OCI-LY7 (cell line): ENCODE data around the gene KCNH1. TPM values are rescaled to one million over a fixed set of nuclear protein-coding genes. Genes with fewer than 3 reads are reported as not detected.

Experiments
- BruUV-seq: library from RNA; stranded (reverse); fragments of 400-500 nt; replicated peaks from 2 replicates; lab custom pipeline; 2021; lab: Mats Ljungman, UMichigan
- CTCF ChIA-PET: fragments of 300-600 bp; sonication (Branson Sonifier 250); formaldehyde crosslinking; loops from one replicate; lab custom pipeline; 2022; ENCODE audit warnings: antibody characterized with exemption; ENCODE audit not compliant: unreplicated experiment; lab: Charles Lee
- POLR2A ChIA-PET: fragments of 300-600 bp; sonication (Branson Sonifier 250); formaldehyde crosslinking; loops from one replicate; lab custom pipeline; 2022; ENCODE audit warnings: antibody characterized with exemption; lab: Charles Lee
- DNase-seq: peaks from one replicate; pipeline ENCODE4 v3.0.0-alpha.2; 2015; ENCODE audit warnings: low spot score
- H2AFZ ChIP-seq: fragments of 200-600 bp; sonication (generic), shearing (Covaris generic); 2 replicates; pipeline ENCODE4 v1.6.1; 2014; ENCODE audit warnings: mild to moderate bottlenecking, antibody characterized with exemption, low read length, moderate library complexity
- H3K27ac ChIP-seq: fragments of 200-600 bp; sonication (generic); 2 replicates; pipeline ENCODE4 v1.5.1; 2014; ENCODE audit warnings: mixed run types, low read depth, mild to moderate bottlenecking, moderate library complexity, low read length, inconsistent platforms; ENCODE audit not compliant: poor library complexity, severe bottlenecking
- H3K36me3 ChIP-seq: fragments of 200-600 bp; sonication (generic); 2 replicates; pipeline ENCODE4 v1.6.1; 2014; ENCODE audit warnings: mild to moderate bottlenecking, antibody characterized with exemption, low read length, moderate library complexity, mixed read lengths; ENCODE audit not compliant: insufficient read depth
- H3K4me1 ChIP-seq: fragments of 200-600 bp; sonication (generic); 2 replicates; pipeline ENCODE4 v1.5.1; 2014; ENCODE audit warnings: mild to moderate bottlenecking, low read length; ENCODE audit not compliant: insufficient read depth, poor library complexity, severe bottlenecking
- H3K4me2 ChIP-seq: fragments of 200-600 bp; sonication (generic); 2 replicates; pipeline ENCODE4 v1.6.1; 2014; ENCODE audit warnings: mild to moderate bottlenecking, low read length
- H3K4me3 ChIP-seq: fragments of 200-600 bp; sonication (generic); 2 replicates; pipeline ENCODE4 v1.5.1; 2014; ENCODE audit warnings: mild to moderate bottlenecking, low read depth, low read length; ENCODE audit not compliant: poor library complexity, severe bottlenecking
- H3K79me2 ChIP-seq: fragments of 200-600 bp; sonication (generic); 2 replicates; pipeline ENCODE4 v1.6.1; 2016; ENCODE audit warnings: low read depth, mild to moderate bottlenecking, low read length, moderate library complexity, mixed read lengths; ENCODE audit not compliant: insufficient read depth
- H3K9me2 ChIP-seq: fragments of 200-600 bp; sonication (generic); 2 replicates; pipeline ENCODE4 v1.6.1; 2016; ENCODE audit warnings: mild to moderate bottlenecking, low read length, mixed read lengths; ENCODE audit not compliant: insufficient read depth
- H3K9me3 ChIP-seq: fragments of 200-600 bp; sonication (generic); 2 replicates; pipeline ENCODE4 v1.6.1; 2014; ENCODE audit warnings: mild to moderate bottlenecking, mixed run types, low read length, mixed read lengths
- H4K20me1 ChIP-seq: fragments of 200-600 bp; sonication (generic); 2 replicates; pipeline ENCODE4 v1.6.1; 2014; ENCODE audit warnings: mild to moderate bottlenecking, antibody characterized with exemption, low read length, moderate library complexity, mixed read lengths; ENCODE audit not compliant: insufficient read depth
- CTCF ChIP-seq: fragments of 200-600 bp; sonication (generic); conservative IDR thresholded peaks from 2 replicates; pipeline ENCODE4 v1.5.1; 2014; ENCODE audit warnings: mild to moderate bottlenecking, antibody characterized with exemption, low read length, moderate library complexity, mixed read lengths
- EZH2phosphoT487 ChIP-seq: fragments of 200-600 bp; sonication (generic); IDR thresholded peaks from 2 replicates; pipeline ENCODE4 v1.6.1; 2018; ENCODE audit warnings: low read depth, borderline replicate concordance, mild to moderate bottlenecking, mixed run types, antibody characterized with exemption, low read length, moderate library complexity, mixed read lengths
- intact Hi-C: fragments of 100-400 bp; cut with micrococcal nuclease; formaldehyde crosslinking; loops from one replicate; pipeline ENCODE4 v1.10.0; 2022; ENCODE audit not compliant: unreplicated experiment
- total RNA-seq, 2 experiments: library from RNA; depleted of rRNA in 1 of 2; stranded (reverse); fragments of >200 nt in 1 of 2; shearing (Covaris generic) in 1 of 2; gene quantifications; 2 replicates each; pipeline ENCODE4 v1.2.3, GENCODE V29; 2014 to 2022

The KCNH1 gene
- total RNA-seq, 2 experiments from 2014 or later: not detected

- POLR2A ChIA-PET: no interaction called here
- Histone ChIP-seq H3K9me2 (no peaks in the 10 kb centered on the region), H3K27ac (no peak overlapping the region), H3K79me2 (no peaks in the 10 kb centered on the region), H3K4me3 (no peak overlapping the region), H3K4me2 (no peak overlapping the region), H3K9me3 (no peaks in the 10 kb centered on the region), H2AFZ (no peak overlapping the region), H3K36me3 (no peaks in the 10 kb centered on the region), H4K20me1 (no peaks in the 10 kb centered on the region), H3K4me1 (no peaks in the 10 kb centered on the region)
- BruUV-seq: no TSS peak
- intact Hi-C loops: no loop called here
- CTCF ChIA-PET: no interaction called here
- TF ChIP-seq EZH2phosphoT487: no peak
- no peak for TF ChIP-seq CTCF
- DNase-seq: no peak
Observed at GRCh38 chr1:210876275-210876674, 257.7 kb downstream of the KCNH1 start.

GRCh38 chr1:210866532-210866931, 267.4 kb downstream of the KCNH1 start:
- no TSS peak for BruUV-seq
- Histone ChIP-seq H3K79me2 (no peaks in the 10 kb centered on the region), H3K4me2 (no peak overlapping the region), H3K4me1 (no peaks in the 10 kb centered on the region), H3K36me3 (no peaks in the 10 kb centered on the region), H3K9me2 (0 out of 2 replicates have a peak, but pooled peaks cover 3% of the 10 kb centered on the region), H3K4me3 (no peak overlapping the region), H3K27ac (no peak overlapping the region), H3K9me3 (no peaks in the 10 kb centered on the region), H2AFZ (no peak overlapping the region), H4K20me1 (no peaks in the 10 kb centered on the region)
- TF ChIP-seq CTCF: no peak
- no peak for TF ChIP-seq EZH2phosphoT487
- DNase-seq: no peak
- intact Hi-C loops: no loop called here
- ChIA-PET POLR2A (interaction anchor here (0.6 kb wide), 1 partner anchor 28 kb away, joined by 4 read pairs; no protein-coding TSS in a partner anchor), CTCF (no interaction called here)

GRCh38 chr1:210857705-210858104, 276.2 kb downstream of the KCNH1 start:
- no peak overlapping the region for H3K4me3 ChIP-seq
- H4K20me1 ChIP-seq: no peaks in the 10 kb centered on the region
- H3K27ac ChIP-seq: no peak overlapping the region
- no peak for TF ChIP-seq EZH2phosphoT487
- no peak for TF ChIP-seq CTCF
- DNase-seq: no peak
- H3K9me3 ChIP-seq: no peaks in the 10 kb centered on the region
- intact Hi-C loops: no loop called here
- H3K79me2 ChIP-seq: no peaks in the 10 kb centered on the region
- no peaks in the 10 kb centered on the region for H3K4me1 ChIP-seq
- no TSS peak for BruUV-seq
- ChIA-PET POLR2A (no interaction called here), CTCF (no interaction called here)
- no peak overlapping the region for H3K4me2 ChIP-seq
- H3K9me2 ChIP-seq: no peaks in the 10 kb centered on the region
- H3K36me3 ChIP-seq: no peaks in the 10 kb centered on the region
- no peak overlapping the region for H2AFZ ChIP-seq
